CD4-positive, alpha-beta T cell (primary cell): ENCODE results near the gene SFXN5. TPM values are rescaled to one million over a fixed set of nuclear protein-coding genes. Genes with fewer than 3 reads are reported as not detected.

Source experiments
- ATAC-seq: fragments of 200-7000 bp; cut with Tn5 transposase; one replicate; pipeline ENCODE4 v1.10.0; 2022; ENCODE audit warnings: mild to moderate bottlenecking; ENCODE audit not compliant: poor library complexity
- CTCF ChIA-PET: fragments of 350-600 bp; sonication (Branson Sonifier 250); formaldehyde crosslinking; loops from one replicate; lab custom pipeline; 2021; ENCODE audit warnings: antibody characterized with exemption, inconsistent platforms; lab: Charles Lee
- POLR2A ChIA-PET: fragments of 350-600 bp; sonication (Branson Sonifier 250); formaldehyde crosslinking; loops from one replicate; lab custom pipeline; 2021; ENCODE audit warnings: antibody characterized with exemption, inconsistent platforms; lab: Charles Lee
- DNase-seq, 14 experiments: peaks; one replicate each; pipeline ENCODE4 v3.0.0-alpha.2; 2013 to 2020; ENCODE audit warnings: mixed read lengths in 2 of 14
- H3K27ac ChIP-seq, 2 donors: one replicate each; pipeline versions ENCODE4 v1.5.1 to v1.7.0; 2013; ENCODE audit warnings: low read length in 2 of 2, low read depth in 1 of 2, mild to moderate bottlenecking in 1 of 2
- H3K27me3 ChIP-seq, 2 experiments: 1 replicate in 1 of 2; 2 replicates in 1 of 2; pipeline versions ENCODE4 v1.6.1 to v1.7.0; 2013; ENCODE audit warnings: low read length in 2 of 2, control low read depth in 1 of 2, mild to moderate bottlenecking in 1 of 2, moderate library complexity in 1 of 2; ENCODE audit not compliant: insufficient read depth in 2 of 2, control insufficient read depth in 1 of 2
- H3K36me3 ChIP-seq: one replicate; pipeline ENCODE4 v1.6.1; 2013; ENCODE audit warnings: low read length, control low read depth; ENCODE audit not compliant: insufficient read depth
- H3K4me1 ChIP-seq: one replicate; pipeline ENCODE4 v1.6.1; 2013; ENCODE audit warnings: low read length, control low read depth; ENCODE audit not compliant: insufficient read depth
- H3K4me3 ChIP-seq: one replicate; pipeline ENCODE4 v1.5.1; 2013; ENCODE audit warnings: mild to moderate bottlenecking, low read length, moderate library complexity
- H3K9me3 ChIP-seq, 2 experiments: 1 replicate in 1 of 2; 2 replicates in 1 of 2; pipeline versions ENCODE4 v1.6.1 to v1.7.0; 2013; ENCODE audit warnings: low read length in 2 of 2, mild to moderate bottlenecking in 2 of 2, control low read depth in 1 of 2, moderate library complexity in 1 of 2; ENCODE audit not compliant: control insufficient read depth in 1 of 2, insufficient read depth in 1 of 2
- H3K27ac Mint-ChIP-seq: one replicate; pipeline ENCODE4 v1.8.0; 2020; ENCODE audit warnings: mixed read lengths
- H3K27me3 Mint-ChIP-seq: one replicate; pipeline ENCODE4 v1.8.0; 2021; ENCODE audit warnings: mixed read lengths
- H3K36me3 Mint-ChIP-seq: one replicate; pipeline ENCODE4 v1.8.0; 2021; ENCODE audit warnings: low read depth, mixed read lengths
- H3K4me1 Mint-ChIP-seq: one replicate; pipeline ENCODE4 v1.8.0; 2021; ENCODE audit warnings: low read depth, mixed read lengths
- H3K4me3 Mint-ChIP-seq: one replicate; pipeline ENCODE4 v1.8.0; 2020; ENCODE audit warnings: mild to moderate bottlenecking, mixed read lengths
- H3K9me3 Mint-ChIP-seq: one replicate; pipeline ENCODE4 v1.8.0; 2020; ENCODE audit warnings: mixed read lengths
- CTCF ChIP-seq: fragments of 200-600 bp; IDR thresholded peaks from one replicate; pipeline ENCODE4 v1.8.0; 2022; ENCODE audit warnings: antibody characterized with exemption, mild to moderate bottlenecking
- intact Hi-C, 2 experiments: fragments of 100-400 bp; cut with DNase I in 1 of 2; cut with micrococcal nuclease in 1 of 2; formaldehyde crosslinking; loops; one replicate each; pipeline versions ENCODE4 v1.15.1 to v1.9.0; 2023 to 2025; cut with DNase I, micrococcal nuclease
- total RNA-seq, 174 experiments: library from RNA in 2 of 174; stranded (reverse) in 2 of 174; gene quantifications; one replicate each; pipeline ENCODE4 v1.2.3 and lab custom pipeline; 2021 to 2026

Gene SFXN5
- total RNA-seq, 2 experiments from 2014 or later = 5.1 to 5.4 TPM

GRCh38 chr2:72920318-72921087 lies 151.0 kb downstream of the SFXN5 start:
- H3K4me3 Mint-ChIP-seq = peak overlapping the region; percentile 42
- H3K27me3 Mint-ChIP-seq = peaks cover 69% of the 10 kb centered on the region
- Histone ChIP-seq H3K4me1 (peaks cover 59% of the 10 kb centered on the region), H3K27me3 (peaks cover 83 to 93% of the 10 kb centered on the region in 2 experiments), H3K9me3 (peaks cover 0 to 56% of the 10 kb centered on the region in 2 experiments), H3K36me3 (no peaks in the 10 kb centered on the region), H3K27ac (no peak overlapping the region), H3K4me3 (peak overlapping the region; percentile 10)
- ChIA-PET CTCF (no interaction called here), POLR2A (no interaction called here)
- H3K27ac Mint-ChIP-seq = no peak overlapping the region
- no peak for TF ChIP-seq CTCF
- peak in 3 of 14 experiments; percentile 5 to 44 (median 42) for DNase-seq
- peaks cover 18% of the 10 kb centered on the region for H3K4me1 Mint-ChIP-seq
- no peaks in the 10 kb centered on the region for H3K36me3 Mint-ChIP-seq
- intact Hi-C loops = no loop called here
- peak; percentile 17 for ATAC-seq
- H3K9me3 Mint-ChIP-seq = no peaks in the 10 kb centered on the region

GRCh38 chr2:72919414-72920317 lies 151.8 kb downstream of the SFXN5 start:
- intact Hi-C loops = no loop called here
- H3K9me3 Mint-ChIP-seq = no peaks in the 10 kb centered on the region

More at GRCh38 chr2:72919414-72920317, 151.8 kb downstream of the SFXN5 start:
- no peak overlapping the region for H3K27ac ChIP-seq
- DNase-seq (no peak), ATAC-seq (no peak)
- no peak for TF ChIP-seq CTCF
- no peaks in the 10 kb centered on the region for H3K36me3 Mint-ChIP-seq
- H3K4me3 ChIP-seq = no peak overlapping the region
- peak overlapping the region; percentile 45 for H3K4me3 Mint-ChIP-seq
- ChIA-PET POLR2A (no interaction called here), CTCF (no interaction called here)
- peaks cover 61% of the 10 kb centered on the region for H3K4me1 ChIP-seq
- H3K9me3 ChIP-seq = peaks cover 0 to 49% of the 10 kb centered on the region in 2 experiments
- no peak overlapping the region for H3K27ac Mint-ChIP-seq
- H3K27me3 Mint-ChIP-seq = peaks cover 71% of the 10 kb centered on the region
- H3K36me3 ChIP-seq = no peaks in the 10 kb centered on the region
- H3K4me1 Mint-ChIP-seq = peaks cover 26% of the 10 kb centered on the region
- peaks cover 83 to 93% of the 10 kb centered on the region in 2 experiments for H3K27me3 ChIP-seq
